Calu3 (cell line): ENCODE data around the gene CD109. TPM values are rescaled to one million over a fixed set of nuclear protein-coding genes. Genes with fewer than 3 reads are reported as not detected.
A peak's percentile ranks its signal among the peaks of the same experiment; 100 is the strongest.

Experiments
- BruUV-seq: library from RNA; stranded (reverse); fragments of 400-500 nt; replicated peaks from 2 replicates; lab custom pipeline; 2021; lab: Mats Ljungman, UMichigan
- CTCF ChIA-PET: fragments of 300-600 bp; sonication (Branson Sonifier 250); formaldehyde crosslinking; loops from one replicate; lab custom pipeline; 2022; ENCODE audit warnings: antibody characterized with exemption; lab: Charles Lee
- DNase-seq: peaks from one replicate; pipeline ENCODE4 v3.0.0; 2022
- H3K27ac Mint-ChIP-seq: one replicate; pipeline ENCODE4 v1.8.0; 2022; ENCODE audit warnings: mixed read lengths; ENCODE audit not compliant: unreplicated experiment
- H3K27me3 Mint-ChIP-seq: one replicate; pipeline ENCODE4 v1.8.0; 2022; ENCODE audit warnings: mixed read lengths; ENCODE audit not compliant: unreplicated experiment
- H3K36me3 Mint-ChIP-seq: one replicate; pipeline ENCODE4 v1.8.0; 2022; ENCODE audit warnings: mild to moderate bottlenecking, moderate library complexity, mixed read lengths; ENCODE audit not compliant: insufficient read depth, unreplicated experiment
- H3K4me1 Mint-ChIP-seq: one replicate; pipeline ENCODE4 v1.8.0; 2022; ENCODE audit warnings: mild to moderate bottlenecking, low read depth, mixed read lengths; ENCODE audit not compliant: unreplicated experiment
- H3K4me3 Mint-ChIP-seq: one replicate; pipeline ENCODE4 v1.8.0; 2022; ENCODE audit warnings: mild to moderate bottlenecking, low read depth, moderate library complexity, mixed read lengths; ENCODE audit not compliant: unreplicated experiment
- H3K9me3 Mint-ChIP-seq: one replicate; pipeline ENCODE4 v1.8.0; 2022; ENCODE audit warnings: low read depth, mixed read lengths; ENCODE audit not compliant: unreplicated experiment
- CTCF ChIP-seq: fragments of 200-600 bp; IDR thresholded peaks from one replicate; pipeline ENCODE4 v1.8.0; 2022; ENCODE audit warnings: antibody characterized with exemption; ENCODE audit not compliant: unreplicated experiment
- intact Hi-C: fragments of 100-400 bp; cut with micrococcal nuclease; formaldehyde crosslinking; loops from one replicate; pipeline ENCODE4 v1.10.0; 2022; ENCODE audit not compliant: unreplicated experiment
- total RNA-seq: library from RNA; stranded (reverse); gene quantifications from 2 replicates; pipeline ENCODE4 v1.2.3, GENCODE V29; 2022

Gene CD109
- total RNA-seq, 1 experiment from 2014 or later: 3.6 TPM

GRCh38 chr6:73656531-73657145, 39.4 kb upstream of the CD109 start:
- TF ChIP-seq CTCF: no peak
- Mint-ChIP-seq H3K36me3 (peaks cover 30% of the 10 kb centered on the region), H3K4me3 (no peak overlapping the region), H3K9me3 (no peaks in the 10 kb centered on the region), H3K27me3 (no peaks in the 10 kb centered on the region), H3K4me1 (peaks cover 19% of the 10 kb centered on the region), H3K27ac (no peak overlapping the region)
- CTCF ChIA-PET: no interaction called here
- no peak for DNase-seq
- no TSS peak for BruUV-seq
- intact Hi-C loops: no loop called here

GRCh38 chr6:73657201-73657600, 38.8 kb upstream of the CD109 start:
- H3K4me3 Mint-ChIP-seq: no peak overlapping the region
- H3K36me3 Mint-ChIP-seq: peaks cover 30% of the 10 kb centered on the region
- peak overlapping the region; percentile 62 for H3K27ac Mint-ChIP-seq
- H3K27me3 Mint-ChIP-seq: no peaks in the 10 kb centered on the region
- CTCF ChIA-PET: no interaction called here
- H3K9me3 Mint-ChIP-seq: no peaks in the 10 kb centered on the region
- BruUV-seq: no TSS peak
- DNase-seq: peak; percentile 60
- intact Hi-C loops: no loop called here
- peaks cover 19% of the 10 kb centered on the region for H3K4me1 Mint-ChIP-seq
- no peak for TF ChIP-seq CTCF

- BruUV-seq: no TSS peak
- no peak for TF ChIP-seq CTCF
- Mint-ChIP-seq H3K36me3 (no peaks in the 10 kb centered on the region), H3K9me3 (no peaks in the 10 kb centered on the region), H3K4me3 (no peak overlapping the region), H3K27ac (no peak overlapping the region), H3K4me1 (peaks cover 17% of the 10 kb centered on the region), H3K27me3 (no peaks in the 10 kb centered on the region)
- no peak for DNase-seq
- intact Hi-C loops: no loop called here
- CTCF ChIA-PET: no interaction called here
These were observed 31.3 kb upstream of the CD109 start for GRCh38 chr6:73664701-73665100.

GRCh38 chr6:73665686-73666319, 30.2 kb upstream of the CD109 start:
- H3K9me3 Mint-ChIP-seq: no peaks in the 10 kb centered on the region
- H3K4me3 Mint-ChIP-seq: no peak overlapping the region
- DNase-seq: no peak
- H3K36me3 Mint-ChIP-seq: no peaks in the 10 kb centered on the region
- TF ChIP-seq CTCF: no peak
- no TSS peak for BruUV-seq
- CTCF ChIA-PET: interaction anchor here (0.6 kb wide), 2 partner anchors 9 to 23 kb away, joined by 3 read pairs; no protein-coding TSS in a partner anchor
- intact Hi-C loops: no loop called here
- H3K4me1 Mint-ChIP-seq: peaks cover 17% of the 10 kb centered on the region
- peak overlapping the region; percentile 28 for H3K27ac Mint-ChIP-seq
- no peaks in the 10 kb centered on the region for H3K27me3 Mint-ChIP-seq
